ENCODE results near the gene NRXN3. TPM values are rescaled to one million over a fixed set of nuclear protein-coding genes. Genes with fewer than 3 reads are reported as not detected.

Gene NRXN3
- total and polyA plus RNA-seq, 4 donors, result 0.07 to 1.2 (median 0.23) TPM

GRCh38 chr14:79910086-79910485, 1739.9 kb downstream of the NRXN3 start:
- no peak for DNase-seq (ENCODE audit: low spot score)
- H3K4me1 ChIP-seq (ENCODE audit: control insufficient read depth in 4 of 4, insufficient read depth in 4 of 4, low read length in 3 of 4), result no peaks in the 10 kb centered on the region
- H3K27me3 ChIP-seq (ENCODE audit: control insufficient read depth in 4 of 4, insufficient read depth in 4 of 4, low read length in 3 of 4), result no peaks in the 10 kb centered on the region
- no peak overlapping the region for H3K4me3 ChIP-seq (ENCODE audit: low read depth in 1 of 3, low read length in 3 of 3)
- TF ChIP-seq SP1 (IDR thresholded peaks at IDR 0.05) (no peak), FOXA1 (IDR thresholded peaks at IDR 0.05) (no peak), RAD21 (IDR thresholded peaks at IDR 0.05) (no peak), ZBTB33 (IDR thresholded peaks at IDR 0.05) (no peak)
- H3K9me3 ChIP-seq (ENCODE audit: control insufficient read depth in 4 of 4, low read length in 3 of 4), result no peaks in the 10 kb centered on the region
- H3K27ac ChIP-seq (ENCODE audit: low read depth in 1 of 2, low read length in 2 of 2), result no peak overlapping the region
- no peaks in the 10 kb centered on the region for H3K36me3 ChIP-seq (ENCODE audit: control insufficient read depth in 4 of 4, insufficient read depth in 3 of 4, low read depth in 1 of 4, low read length in 3 of 4)
- no peak overlapping the region for H3K9ac ChIP-seq (ENCODE audit: low read depth in 1 of 2, low read length in 2 of 2)
- WGBS, result 51% methylated on average over 2 of the region's 2 CpGs

- TF ChIP-seq SP1 (IDR thresholded peaks at IDR 0.05) (no peak), GABPA (IDR thresholded peaks at IDR 0.05 in 1 of 2, conservative IDR thresholded peaks at IDR 0.05 in 1 of 2) (no peak), HNF4A (conservative IDR thresholded peaks at IDR 0.05) (no peak), HNF4G (IDR thresholded peaks at IDR 0.05) (no peak), TAF1 (conservative IDR thresholded peaks at IDR 0.05) (no peak), YY1 (IDR thresholded peaks at IDR 0.05) (no peak), RAD21 (IDR thresholded peaks at IDR 0.05) (no peak), RXRA (IDR thresholded peaks at IDR 0.05) (no peak), CTCF (IDR thresholded peaks at IDR 0.05; ENCODE audit: low read depth, low read length, missing input control) (no peak), FOXA2 (IDR thresholded peaks at IDR 0.05) (no peak), EGR1 (IDR thresholded peaks at IDR 0.05; ENCODE audit: low read depth in 2 of 2) (no peak), ATF3 (IDR thresholded peaks at IDR 0.05) (no peak), FOXA1 (IDR thresholded peaks at IDR 0.05) (no peak), MAX (IDR thresholded peaks at IDR 0.05) (no peak), NR2F2 (IDR thresholded peaks at IDR 0.05) (no peak), JUND (IDR thresholded peaks at IDR 0.05) (no peak), ZBTB33 (IDR thresholded peaks at IDR 0.05) (no peak)
- no peak for DNase-seq (ENCODE audit: low spot score)
- Histone ChIP-seq H3K27me3 (ENCODE audit: control insufficient read depth in 4 of 4, insufficient read depth in 4 of 4, low read length in 3 of 4) (no peaks in the 10 kb centered on the region), H3K9me3 (ENCODE audit: control insufficient read depth in 4 of 4, low read length in 3 of 4) (no peaks in the 10 kb centered on the region), H3K36me3 (ENCODE audit: control insufficient read depth in 4 of 4, insufficient read depth in 3 of 4, low read depth in 1 of 4, low read length in 3 of 4) (no peaks in the 10 kb centered on the region), H3K9ac (ENCODE audit: low read depth in 1 of 2, low read length in 2 of 2) (no peak overlapping the region), H3K4me3 (ENCODE audit: low read depth in 1 of 3, low read length in 3 of 3) (no peak overlapping the region), H3K27ac (ENCODE audit: low read depth in 1 of 2, low read length in 2 of 2) (no peak overlapping the region), H3K4me1 (ENCODE audit: control insufficient read depth in 4 of 4, insufficient read depth in 4 of 4, low read length in 3 of 4) (peaks cover 0 to under 1% (median 0%) of the 10 kb centered on the region in 4 donors)
- 33% methylated on average over 4 of the region's 4 CpGs for WGBS
Measured at GRCh38 chr14:79911744-79912143, 1741.6 kb downstream of the NRXN3 start.
